ENCODE data around the gene NPTX1.

DNA sequence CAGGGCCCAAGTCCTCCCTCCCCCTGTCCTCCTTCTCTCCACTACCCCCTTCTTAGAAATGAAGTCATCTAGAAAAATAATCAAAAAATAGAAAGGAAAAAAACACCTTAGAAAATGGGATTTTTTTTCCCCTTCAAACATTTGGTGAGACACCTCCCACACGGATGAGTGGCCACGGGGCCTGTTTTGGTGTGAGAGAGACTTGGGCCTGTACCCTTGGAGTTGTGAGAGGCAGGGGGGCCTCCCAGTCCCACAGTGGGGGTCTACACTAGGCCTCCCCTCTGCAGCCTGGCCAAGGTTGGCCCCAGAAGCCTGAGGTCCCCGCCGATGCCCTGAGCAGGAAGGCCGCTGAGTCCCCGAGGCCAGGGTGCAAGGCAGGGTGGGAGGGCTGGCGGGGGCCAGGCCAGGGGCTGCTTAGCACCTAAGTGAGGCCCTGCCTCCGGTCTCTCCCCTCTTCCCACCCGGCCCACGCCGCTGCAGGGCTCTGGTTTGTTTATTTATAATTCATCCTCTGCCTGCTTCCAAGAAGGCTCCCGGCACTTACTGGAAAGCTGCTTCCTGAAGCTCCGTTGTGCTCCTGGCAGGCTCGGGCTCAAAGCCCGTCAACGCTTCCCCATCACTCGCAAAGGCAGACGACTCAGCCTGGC, 26.4 kb downstream of the NPTX1 start:
- no peak for TF ChIP-seq CTCF (IDR thresholded peaks at IDR 0.05)
- TF ChIP-seq EZH2 (IDR thresholded peaks at IDR 0.05; ENCODE audit: borderline replicate concordance, insufficient read depth, low read depth, low read length, poor library complexity, severe bottlenecking), result no peak
